ENCODE measurements around the gene WIPF1. TPM values are rescaled to one million over a fixed set of nuclear protein-coding genes. Genes with fewer than 3 reads are reported as not detected.

The WIPF1 gene
- total RNA-seq, 4 donors from 2014 or later: 4.8 to 21.8 (median 7.3) TPM

GRCh38 chr2:174602745-174603144, 5.1 kb upstream of the WIPF1 start:
- peaks cover 27% of the 10 kb centered on the region for H3K4me1 ChIP-seq

GRCh38 chr2:174600349-174600748, 2.7 kb upstream of the WIPF1 start:
- Histone ChIP-seq H3K27me3 (no peaks in the 10 kb centered on the region), H3K4me1 (peaks cover 20% of the 10 kb centered on the region), H3K4me3 (no peak overlapping the region), H3K27ac (peak overlapping the region; percentile 10), H3K36me3 (no peaks in the 10 kb centered on the region), H3K9me3 (no peaks in the 10 kb centered on the region)
- 82% methylated on average over 4 of the region's 4 CpGs for WGBS
- DNase-seq (ENCODE audit: low spot score in 2 of 2): no peak
- TF ChIP-seq POLR2AphosphoS5 (IDR thresholded peaks at IDR 0.05) (no peak), POLR2A (IDR thresholded peaks at IDR 0.05) (no peak), EP300 (IDR thresholded peaks at IDR 0.05) (no peak)
- TF ChIP-seq, protein P1, sequence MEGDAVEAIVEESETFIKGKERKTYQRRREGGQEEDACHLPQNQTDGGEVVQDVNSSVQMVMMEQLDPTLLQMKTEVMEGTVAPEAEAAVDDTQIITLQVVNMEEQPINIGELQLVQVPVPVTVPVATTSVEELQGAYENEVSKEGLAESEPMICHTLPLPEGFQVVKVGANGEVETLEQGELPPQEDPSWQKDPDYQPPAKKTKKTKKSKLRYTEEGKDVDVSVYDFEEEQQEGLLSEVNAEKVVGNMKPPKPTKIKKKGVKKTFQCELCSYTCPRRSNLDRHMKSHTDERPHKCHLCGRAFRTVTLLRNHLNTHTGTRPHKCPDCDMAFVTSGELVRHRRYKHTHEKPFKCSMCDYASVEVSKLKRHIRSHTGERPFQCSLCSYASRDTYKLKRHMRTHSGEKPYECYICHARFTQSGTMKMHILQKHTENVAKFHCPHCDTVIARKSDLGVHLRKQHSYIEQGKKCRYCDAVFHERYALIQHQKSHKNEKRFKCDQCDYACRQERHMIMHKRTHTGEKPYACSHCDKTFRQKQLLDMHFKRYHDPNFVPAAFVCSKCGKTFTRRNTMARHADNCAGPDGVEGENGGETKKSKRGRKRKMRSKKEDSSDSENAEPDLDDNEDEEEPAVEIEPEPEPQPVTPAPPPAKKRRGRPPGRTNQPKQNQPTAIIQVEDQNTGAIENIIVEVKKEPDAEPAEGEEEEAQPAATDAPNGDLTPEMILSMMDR (IDR thresholded peaks at IDR 0.05): no peak

More at GRCh38 chr2:174602745-174603144, 5.1 kb upstream of the WIPF1 start:
- Histone ChIP-seq H3K4me3 (no peak overlapping the region), H3K27me3 (no peaks in the 10 kb centered on the region), H3K27ac (no peak overlapping the region), H3K36me3 (no peaks in the 10 kb centered on the region), H3K9me3 (no peaks in the 10 kb centered on the region)
- no peak for DNase-seq (ENCODE audit: low spot score in 2 of 2)
- TF ChIP-seq POLR2A (IDR thresholded peaks at IDR 0.05): no peak
- TF ChIP-seq POLR2AphosphoS5 (IDR thresholded peaks at IDR 0.05): no peak
- TF ChIP-seq, protein P1 (IDR thresholded peaks at IDR 0.05): no peak
- TF ChIP-seq EP300 (IDR thresholded peaks at IDR 0.05): no peak
- WGBS: 68% methylated on average over 3 of the region's 3 CpGs

- Histone ChIP-seq H3K27me3 (no peaks in the 10 kb centered on the region), H3K4me3 (no peak overlapping the region), H3K9me3 (no peaks in the 10 kb centered on the region), H3K36me3 (no peaks in the 10 kb centered on the region), H3K4me1 (peaks cover 20% of the 10 kb centered on the region), H3K27ac (peak overlapping the region; percentile 38)
- TF ChIP-seq EP300 (IDR thresholded peaks at IDR 0.05) (no peak), POLR2AphosphoS5 (IDR thresholded peaks at IDR 0.05) (no peak), POLR2A (IDR thresholded peaks at IDR 0.05) (no peak)
- DNase-seq (ENCODE audit: low spot score in 2 of 2): no peak
- WGBS: 78% methylated on average over 6 of the region's 6 CpGs
Measured at GRCh38 chr2:174599310-174599921, 1.8 kb upstream of the WIPF1 start.

DNA sequence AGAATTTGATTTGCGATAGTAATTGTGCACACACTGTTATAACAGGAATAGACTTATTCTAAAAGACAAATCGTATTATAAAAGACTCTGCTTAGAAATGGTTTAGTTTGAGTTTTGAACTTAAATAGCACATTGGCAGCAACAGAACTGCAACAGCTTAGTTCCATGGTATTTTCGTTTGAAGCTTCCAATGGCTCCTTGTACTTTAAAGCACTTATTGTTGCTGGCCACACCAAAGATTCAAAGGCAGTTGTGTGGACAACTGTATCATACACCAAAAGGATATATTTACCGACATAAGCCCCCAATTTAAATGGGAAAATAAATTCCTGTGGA, 627 bp downstream of the WIPF1 start:
- WGBS: 66% methylated on average over 4 of the region's 4 CpGs
- DNase-seq (ENCODE audit: low spot score in 2 of 2): no peak
- TF ChIP-seq EP300 (IDR thresholded peaks at IDR 0.05): no peak
- H3K9me3 ChIP-seq: no peaks in the 10 kb centered on the region
- no peaks in the 10 kb centered on the region for H3K27me3 ChIP-seq
- H3K36me3 ChIP-seq: no peaks in the 10 kb centered on the region
- peaks cover 14% of the 10 kb centered on the region for H3K4me1 ChIP-seq
- H3K4me3 ChIP-seq: peak overlapping the region; percentile 27
- peak overlapping the region; percentile 72 for H3K27ac ChIP-seq

DNA sequence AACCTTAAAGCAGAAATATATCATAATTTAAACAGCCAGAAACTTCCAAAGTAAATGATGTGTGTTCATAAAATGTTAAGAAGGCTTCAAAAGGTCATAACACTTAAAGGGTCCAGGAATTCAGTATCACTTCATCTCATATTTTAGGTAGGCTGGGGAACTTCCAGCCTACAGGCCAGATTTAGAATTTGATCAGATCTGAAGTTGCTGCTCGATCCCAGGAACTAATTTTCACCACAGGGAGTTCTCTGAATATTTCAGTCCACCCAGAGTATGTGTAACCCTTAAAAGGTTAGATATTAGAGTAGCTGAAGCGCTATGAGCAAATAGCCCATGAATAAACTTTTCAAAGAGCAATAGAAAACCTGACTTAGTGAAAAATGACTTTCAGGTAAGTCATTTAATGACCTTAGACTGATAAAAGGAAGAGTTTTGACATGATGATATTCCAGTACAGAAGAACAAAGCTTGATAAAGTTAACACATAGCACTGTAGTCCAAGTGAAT, 1.7 kb downstream of the WIPF1 start:
- no peaks in the 10 kb centered on the region for H3K27me3 ChIP-seq
- WGBS: 55% methylated on average over 2 of the region's 2 CpGs
- H3K27ac ChIP-seq: peak overlapping the region; percentile 49
- peak overlapping the region; percentile 27 for H3K4me3 ChIP-seq
- TF ChIP-seq EP300 (IDR thresholded peaks at IDR 0.05) (no peak), POLR2A (IDR thresholded peaks at IDR 0.05) (no peak), POLR2AphosphoS5 (IDR thresholded peaks at IDR 0.05) (no peak)
- TF ChIP-seq, protein P1 (IDR thresholded peaks at IDR 0.05): no peak
- no peaks in the 10 kb centered on the region for H3K36me3 ChIP-seq
- no peak for DNase-seq (ENCODE audit: low spot score in 2 of 2)
- no peaks in the 10 kb centered on the region for H3K9me3 ChIP-seq
- peaks cover 17% of the 10 kb centered on the region for H3K4me1 ChIP-seq

DNA sequence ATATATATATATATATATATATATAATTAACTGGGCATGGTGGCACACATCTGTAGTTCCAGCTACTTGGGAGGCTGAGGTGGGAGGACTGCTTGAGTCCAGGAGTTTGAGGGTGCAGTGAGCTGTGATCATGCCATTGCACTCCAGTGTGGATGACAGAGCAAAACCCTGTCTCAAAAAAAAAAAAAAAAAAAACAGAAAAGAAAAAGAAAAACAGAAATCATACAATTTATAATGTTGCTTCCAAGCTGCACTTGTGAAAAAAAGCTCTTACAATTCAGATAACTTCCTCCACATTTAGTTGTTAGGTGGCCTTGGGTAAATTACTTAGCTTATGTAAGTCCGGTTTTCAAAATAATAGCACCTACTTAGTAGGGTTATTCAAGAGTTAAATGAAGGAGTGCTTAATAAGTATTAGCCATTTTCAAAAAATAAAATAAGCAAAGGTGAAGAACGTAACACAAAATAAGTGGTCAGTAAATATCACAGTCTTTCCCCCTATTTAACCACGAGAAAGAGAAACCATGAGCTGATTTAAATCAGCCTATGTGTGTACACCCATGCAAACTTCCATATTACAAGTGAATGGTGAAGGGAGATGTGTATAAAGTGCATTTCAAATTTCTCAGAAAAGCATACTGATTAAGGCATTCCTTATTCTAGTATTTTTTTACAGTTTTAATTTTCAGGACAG, 2.3 kb downstream of the WIPF1 start:
- no peak for TF ChIP-seq POLR2AphosphoS5 (IDR thresholded peaks at IDR 0.05)
- TF ChIP-seq, protein P1 (IDR thresholded peaks at IDR 0.05): no peak
- TF ChIP-seq POLR2A (IDR thresholded peaks at IDR 0.05): no peak
- TF ChIP-seq EP300 (IDR thresholded peaks at IDR 0.05): no peak
- DNase-seq (ENCODE audit: low spot score in 2 of 2): no peak
- no peaks in the 10 kb centered on the region for H3K36me3 ChIP-seq
- WGBS: 70% methylated on average over 3 of the region's 3 CpGs
- H3K9me3 ChIP-seq: no peaks in the 10 kb centered on the region
- H3K27me3 ChIP-seq: no peaks in the 10 kb centered on the region
- H3K27ac ChIP-seq: peak overlapping the region; percentile 49
- peak overlapping the region; percentile 27 for H3K4me3 ChIP-seq
- H3K4me1 ChIP-seq: peaks cover 24% of the 10 kb centered on the region
